ENCODE results near the gene OCIAD1.

OCIAD1 gene

GRCh38 chr4:48899432-48899749 lies 68.5 kb downstream of the OCIAD1 start:
- H3K36me3 ChIP-seq (replicated peaks; ENCODE audit: insufficient read depth, low read length) = no peaks in the 10 kb centered on the region; the same call in 1 of the 2 replicates
- DNase-seq = no peak
- H3K4me3 ChIP-seq (ENCODE audit: low read length) = no peak overlapping the region
- 0 out of 2 replicates have a peak, but pooled peaks cover 5% of the 10 kb centered on the region for H3F3A ChIP-seq (ENCODE audit: insufficient read depth, low read length)
- H3K4me1 ChIP-seq (ENCODE audit: low read length) = peaks cover 14% of the 10 kb centered on the region
- H3K79me2 ChIP-seq (ENCODE audit: low read length) = no peaks in the 10 kb centered on the region
- H3K9me2 ChIP-seq (replicated peaks; ENCODE audit: insufficient read depth, low read length) = no peaks in the 10 kb centered on the region
- H2AFZ ChIP-seq (ENCODE audit: low read length) = no peak overlapping the region
- H4K20me1 ChIP-seq (ENCODE audit: insufficient read depth, low read length) = no peaks in the 10 kb centered on the region
- no peak overlapping the region for H3K27ac ChIP-seq (ENCODE audit: low read length)
- no peaks in the 10 kb centered on the region for H3K9me3 ChIP-seq (replicated peaks; ENCODE audit: insufficient read depth, low read length)
- H3K9ac ChIP-seq (ENCODE audit: low read length) = no peak overlapping the region
- H3K4me2 ChIP-seq (ENCODE audit: low read depth, low read length) = no peak overlapping the region
- no peaks in the 10 kb centered on the region for H3K27me3 ChIP-seq (replicated peaks; ENCODE audit: insufficient read depth, low read length)
- TF ChIP-seq EZH2phosphoT487 (IDR thresholded peaks at IDR 0.05; ENCODE audit: low read length) (no peak), CTCF (IDR thresholded peaks at IDR 0.05; ENCODE audit: low read length) (no peak), EZH2 (optimal IDR thresholded peaks at IDR 0.05; ENCODE audit: low read depth, low read length) (no peak)

GRCh38 chr4:48899950-48900349 lies 69.1 kb downstream of the OCIAD1 start:
- Histone ChIP-seq H4K20me1 (ENCODE audit: insufficient read depth, low read length) (no peaks in the 10 kb centered on the region), H3K79me2 (ENCODE audit: low read length) (no peaks in the 10 kb centered on the region), H3F3A (ENCODE audit: insufficient read depth, low read length) (0 out of 2 replicates have a peak, but pooled peaks cover 2% of the 10 kb centered on the region), H3K4me2 (ENCODE audit: low read depth, low read length) (no peak overlapping the region), H3K36me3 (replicated peaks; ENCODE audit: insufficient read depth, low read length) (no peaks in the 10 kb centered on the region; the same call in 1 of the 2 replicates), H3K4me3 (ENCODE audit: low read length) (no peak overlapping the region), H3K9ac (ENCODE audit: low read length) (no peak overlapping the region), H3K9me3 (replicated peaks; ENCODE audit: insufficient read depth, low read length) (no peaks in the 10 kb centered on the region), H3K4me1 (ENCODE audit: low read length) (peaks cover 16% of the 10 kb centered on the region), H3K27ac (ENCODE audit: low read length) (no peak overlapping the region), H3K27me3 (replicated peaks; ENCODE audit: insufficient read depth, low read length) (no peaks in the 10 kb centered on the region), H3K9me2 (replicated peaks; ENCODE audit: insufficient read depth, low read length) (no peaks in the 10 kb centered on the region), H2AFZ (ENCODE audit: low read length) (no peak overlapping the region)
- DNase-seq = no peak
- TF ChIP-seq EZH2phosphoT487 (IDR thresholded peaks at IDR 0.05; ENCODE audit: low read length) (no peak), EZH2 (optimal IDR thresholded peaks at IDR 0.05; ENCODE audit: low read depth, low read length) (no peak), CTCF (IDR thresholded peaks at IDR 0.05; ENCODE audit: low read length) (no peak)

- Histone ChIP-seq H3K9me3 (replicated peaks; ENCODE audit: insufficient read depth, low read length) (no peaks in the 10 kb centered on the region), H3K9ac (ENCODE audit: low read length) (no peak overlapping the region), H3F3A (ENCODE audit: insufficient read depth, low read length) (no peaks in the 10 kb centered on the region; the same call in 1 of the 2 replicates), H3K4me1 (ENCODE audit: low read length) (peaks cover 16% of the 10 kb centered on the region; the same call in 1 of the 2 replicates), H4K20me1 (ENCODE audit: insufficient read depth, low read length) (no peaks in the 10 kb centered on the region), H3K4me3 (ENCODE audit: low read length) (no peak overlapping the region), H3K36me3 (replicated peaks; ENCODE audit: insufficient read depth, low read length) (no peaks in the 10 kb centered on the region; the same call in 1 of the 2 replicates), H3K9me2 (replicated peaks; ENCODE audit: insufficient read depth, low read length) (no peaks in the 10 kb centered on the region), H3K27ac (ENCODE audit: low read length) (no peak overlapping the region), H3K27me3 (replicated peaks; ENCODE audit: insufficient read depth, low read length) (no peaks in the 10 kb centered on the region), H3K4me2 (ENCODE audit: low read depth, low read length) (no peak overlapping the region), H2AFZ (ENCODE audit: low read length) (no peak overlapping the region), H3K79me2 (ENCODE audit: low read length) (peaks cover 7% of the 10 kb centered on the region)
- TF ChIP-seq EZH2phosphoT487 (IDR thresholded peaks at IDR 0.05; ENCODE audit: low read length) (no peak), CTCF (IDR thresholded peaks at IDR 0.05; ENCODE audit: low read length) (no peak), EZH2 (optimal IDR thresholded peaks at IDR 0.05; ENCODE audit: low read depth, low read length) (no peak)
- no peak for DNase-seq
Measured at GRCh38 chr4:48901196-48901595, 70.3 kb downstream of the OCIAD1 start.
